HG03175 (cell line): Measurements from ENCODE around the gene METTL23.

ENCODE experiments used
- ATAC-seq: cut with Tn5 transposase; IDR thresholded peaks from one replicate; pipeline ENCODE4 v1.9.1; 2021; ENCODE audit warnings: mild to moderate bottlenecking, moderate library complexity; ENCODE audit not compliant: unreplicated experiment

METTL23 gene

GRCh38 chr17:76755285-76755684 is 28.6 kb downstream of the METTL23 start:
- ATAC-seq = no peak

- ATAC-seq = no peak
Measured at GRCh38 chr17:76757256-76757655, 30.6 kb downstream of the METTL23 start.

- ATAC-seq = no peak
Measured at GRCh38 chr17:76758570-76758969, 31.9 kb downstream of the METTL23 start.

GRCh38 chr17:76772842-76773525 is 46.3 kb downstream of the METTL23 start:
- no peak for ATAC-seq

- no peak for ATAC-seq
Measured at GRCh38 chr17:76775021-76775600, 48.5 kb downstream of the METTL23 start.

GRCh38 chr17:76781056-76781982 is 54.7 kb downstream of the METTL23 start:
- no peak for ATAC-seq

- ATAC-seq = no peak
Measured at GRCh38 chr17:76783146-76783545, 56.5 kb downstream of the METTL23 start.
